Adipocyte (in vitro differentiated cells): ENCODE data around the gene ADORA2A.

ENCODE experiments used
- DNase-seq: peaks from one replicate; pipeline ENCODE4 v3.0.0-alpha.2; 2015; ENCODE audit warnings: low read depth
- H3K27me3 ChIP-seq: replicated peaks from 2 replicates; pipeline ENCODE4 v1.7.0; 2013; ENCODE audit warnings: mild to moderate bottlenecking, low read length, moderate library complexity; ENCODE audit not compliant: control insufficient read depth, insufficient read depth
- H3K36me3 ChIP-seq: 2 replicates; pipeline ENCODE4 v1.7.0; 2013; ENCODE audit warnings: low read length, mild to moderate bottlenecking, moderate library complexity; ENCODE audit not compliant: control insufficient read depth, insufficient read depth, severe bottlenecking
- H3K4me1 ChIP-seq: 2 replicates; pipeline ENCODE4 v1.7.0; 2013; ENCODE audit warnings: mild to moderate bottlenecking, low read length, moderate library complexity; ENCODE audit not compliant: control insufficient read depth, insufficient read depth
- H3K4me3 ChIP-seq: 2 replicates; pipeline ENCODE4 v1.7.0; 2013; ENCODE audit warnings: mild to moderate bottlenecking, low read length, moderate library complexity
- H3K9ac ChIP-seq: 2 replicates; pipeline ENCODE4 v1.7.0; 2013; ENCODE audit warnings: mild to moderate bottlenecking, low read length, moderate library complexity
- H3K9me3 ChIP-seq: 2 replicates; pipeline ENCODE4 v1.7.0; 2013; ENCODE audit warnings: mild to moderate bottlenecking, low read length, moderate library complexity; ENCODE audit not compliant: control insufficient read depth

Gene ADORA2A

DNA sequence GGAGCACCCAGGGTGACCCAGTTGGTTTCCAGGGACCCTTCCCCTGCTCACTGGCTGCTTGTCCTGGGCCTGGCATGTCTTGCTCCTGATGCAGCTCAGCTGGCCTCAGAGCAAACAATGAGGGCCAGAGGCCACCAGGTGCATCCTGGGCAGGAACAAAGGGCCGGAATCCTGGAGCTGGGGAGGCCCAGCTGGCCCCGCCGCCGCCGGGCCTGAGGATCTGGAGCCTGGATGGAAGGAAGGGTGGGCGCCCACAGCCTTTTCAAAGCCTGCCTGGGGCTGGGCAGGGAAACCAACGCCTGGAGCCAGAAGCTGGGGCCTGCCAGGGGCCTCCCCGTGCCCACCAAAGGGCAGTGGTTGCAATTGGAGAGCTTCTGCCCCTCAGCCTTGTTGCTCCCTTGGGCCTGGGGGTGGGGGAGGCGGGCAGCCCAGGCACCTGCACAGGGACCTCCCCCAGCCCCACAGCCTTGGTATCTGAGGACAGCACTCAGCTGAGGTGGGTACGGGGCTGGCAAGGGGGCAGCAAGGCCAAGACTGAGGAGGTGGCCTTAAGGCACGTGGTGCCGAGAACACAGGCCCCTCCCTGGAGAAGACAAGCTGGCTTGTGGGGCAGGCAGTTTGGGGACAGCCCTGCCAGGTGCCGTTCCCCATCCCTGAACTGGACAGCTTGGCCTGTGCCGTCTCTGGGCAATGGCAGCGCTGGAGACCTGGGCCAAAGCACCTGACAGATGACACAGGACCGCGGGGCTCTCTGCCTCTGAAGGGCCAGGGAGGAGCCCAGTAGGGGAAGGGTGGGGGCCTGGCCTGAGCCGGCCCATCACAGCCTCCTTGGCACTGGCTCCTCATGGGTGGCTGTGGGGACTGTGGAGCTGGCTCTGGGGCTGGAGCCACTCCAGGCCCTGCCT lies 7.1 kb upstream of the ADORA2A start:
- no peak overlapping the region for H3K4me3 ChIP-seq
- peaks cover 3% of the 10 kb centered on the region for H3K4me1 ChIP-seq
- H3K27me3 ChIP-seq, result peaks cover under 1% of the 10 kb centered on the region
- H3K9me3 ChIP-seq, result no peaks in the 10 kb centered on the region
- no peak for DNase-seq
- no peak overlapping the region for H3K9ac ChIP-seq
- H3K36me3 ChIP-seq, result peaks cover 12% of the 10 kb centered on the region

DNA sequence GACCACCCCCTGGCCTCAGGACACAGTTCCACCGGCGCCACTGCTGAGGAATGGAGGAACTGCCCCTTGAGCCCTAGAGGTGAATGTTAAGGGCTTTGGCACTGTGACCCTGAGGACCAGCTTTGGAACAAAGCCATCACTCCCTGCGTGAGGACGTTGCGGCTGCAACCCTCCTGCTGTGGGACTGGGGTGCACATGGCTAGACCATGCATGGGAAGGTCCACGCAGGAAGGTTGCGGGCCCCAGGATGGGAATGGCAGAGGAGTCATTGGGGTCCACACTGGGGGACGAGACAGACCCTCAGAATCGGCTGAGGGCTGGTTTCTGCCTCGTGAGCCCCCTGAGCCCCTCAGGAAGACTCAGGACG lies 6.4 kb upstream of the ADORA2A start:
- Histone ChIP-seq H3K27me3 (peaks cover 3% of the 10 kb centered on the region), H3K9me3 (no peaks in the 10 kb centered on the region), H3K4me3 (no peak overlapping the region), H3K9ac (no peak overlapping the region), H3K4me1 (peaks cover 3% of the 10 kb centered on the region), H3K36me3 (peaks cover 6% of the 10 kb centered on the region)
- DNase-seq, result no peak

DNA sequence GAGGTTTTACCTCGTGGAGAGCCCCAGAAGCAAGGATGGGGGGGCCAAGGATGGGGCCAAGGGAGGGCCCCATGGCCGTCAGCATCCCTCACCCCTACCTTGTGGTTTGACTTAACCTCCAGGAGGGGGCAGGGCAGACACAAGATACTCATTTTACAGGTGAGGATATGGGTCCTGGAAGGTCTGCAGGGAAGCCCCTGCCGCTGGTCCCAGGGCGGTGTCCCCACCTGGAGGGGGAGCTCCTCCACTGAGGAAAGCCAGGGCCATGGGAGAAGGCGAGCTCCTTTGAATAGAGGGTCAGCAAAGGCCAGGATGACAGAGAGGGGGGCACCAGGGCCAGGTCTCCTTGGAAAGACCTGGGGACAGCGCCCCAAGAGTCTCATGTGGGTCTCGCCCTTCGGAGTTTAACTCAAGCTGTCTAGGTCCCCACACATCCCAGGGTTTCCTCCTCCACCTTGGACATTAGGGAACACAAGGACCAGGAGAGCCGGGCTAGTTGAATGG lies 5.9 kb upstream of the ADORA2A start:
- no peaks in the 10 kb centered on the region for H3K9me3 ChIP-seq
- H3K27me3 ChIP-seq, result peaks cover 8% of the 10 kb centered on the region
- peaks cover 4% of the 10 kb centered on the region for H3K36me3 ChIP-seq
- no peak overlapping the region for H3K9ac ChIP-seq
- H3K4me3 ChIP-seq, result no peak overlapping the region
- no peak for DNase-seq
- H3K4me1 ChIP-seq, result peaks cover 3% of the 10 kb centered on the region

DNA sequence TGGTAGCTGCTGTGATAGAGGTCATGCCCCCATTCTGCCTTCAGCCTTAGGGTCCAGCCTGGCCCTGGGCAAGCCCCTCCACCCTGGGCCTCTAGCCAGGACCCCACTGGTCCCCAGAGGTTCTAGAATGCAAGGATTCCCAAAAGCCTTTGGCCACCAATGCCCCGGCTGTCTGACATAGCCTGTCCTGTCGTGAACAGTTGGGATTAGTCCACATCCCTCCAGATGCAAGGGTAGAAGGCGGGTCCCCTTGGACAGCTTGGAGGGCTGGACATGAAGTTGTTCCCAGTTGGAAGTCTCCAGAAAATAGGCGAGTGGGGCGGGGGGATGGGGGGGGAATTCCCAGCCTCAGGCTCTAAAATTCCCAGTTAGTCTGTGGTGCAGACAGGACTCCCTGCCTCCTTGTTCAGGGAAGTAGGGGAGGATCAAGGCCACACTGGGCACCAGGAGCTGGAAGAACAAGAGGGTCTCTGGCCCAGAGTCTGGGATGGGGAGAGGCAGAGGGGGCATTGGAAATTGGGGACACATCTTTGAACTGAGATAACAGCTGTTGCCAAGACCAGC lies 5.2 kb upstream of the ADORA2A start:
- peaks cover 8% of the 10 kb centered on the region for H3K27me3 ChIP-seq

DNA sequence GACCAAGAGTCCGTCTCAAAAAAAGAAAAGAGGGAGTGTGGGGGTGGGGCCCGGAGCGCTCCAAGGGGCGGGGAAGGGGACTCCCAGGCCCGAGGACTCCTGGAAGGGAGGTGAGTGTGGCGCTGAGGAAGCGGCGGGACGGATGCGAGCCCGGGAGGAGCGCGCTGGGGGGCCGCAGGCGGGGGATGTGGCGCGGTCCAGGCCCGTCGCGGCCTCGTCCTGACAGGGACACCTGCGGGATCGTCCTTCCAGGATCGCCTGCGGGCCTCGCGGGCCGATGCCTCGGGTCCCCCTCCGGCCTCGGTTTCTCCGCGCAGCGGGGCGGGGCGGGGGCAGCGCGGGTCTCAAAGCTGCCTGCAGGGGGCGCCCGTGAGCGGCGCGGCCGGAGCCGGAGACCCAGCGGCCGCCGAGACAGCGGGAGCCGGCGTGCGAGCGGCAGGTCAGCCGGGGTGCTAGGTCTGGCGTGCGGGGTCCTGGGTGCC lies 3.8 kb upstream of the ADORA2A start:
- peak; percentile 80 for DNase-seq
- Histone ChIP-seq H3K27me3 (peaks cover 8% of the 10 kb centered on the region), H3K36me3 (no peaks in the 10 kb centered on the region), H3K9ac (no peak overlapping the region), H3K4me1 (no peaks in the 10 kb centered on the region), H3K9me3 (no peaks in the 10 kb centered on the region), H3K4me3 (peak overlapping the region; percentile 69)

More for the DNA sequence above, 5.2 kb upstream of the ADORA2A start:
- no peak for DNase-seq
- Histone ChIP-seq H3K4me1 (peaks cover 3% of the 10 kb centered on the region), H3K9me3 (no peaks in the 10 kb centered on the region), H3K4me3 (no peak overlapping the region), H3K36me3 (peaks cover under 1% of the 10 kb centered on the region), H3K9ac (no peak overlapping the region)

DNA sequence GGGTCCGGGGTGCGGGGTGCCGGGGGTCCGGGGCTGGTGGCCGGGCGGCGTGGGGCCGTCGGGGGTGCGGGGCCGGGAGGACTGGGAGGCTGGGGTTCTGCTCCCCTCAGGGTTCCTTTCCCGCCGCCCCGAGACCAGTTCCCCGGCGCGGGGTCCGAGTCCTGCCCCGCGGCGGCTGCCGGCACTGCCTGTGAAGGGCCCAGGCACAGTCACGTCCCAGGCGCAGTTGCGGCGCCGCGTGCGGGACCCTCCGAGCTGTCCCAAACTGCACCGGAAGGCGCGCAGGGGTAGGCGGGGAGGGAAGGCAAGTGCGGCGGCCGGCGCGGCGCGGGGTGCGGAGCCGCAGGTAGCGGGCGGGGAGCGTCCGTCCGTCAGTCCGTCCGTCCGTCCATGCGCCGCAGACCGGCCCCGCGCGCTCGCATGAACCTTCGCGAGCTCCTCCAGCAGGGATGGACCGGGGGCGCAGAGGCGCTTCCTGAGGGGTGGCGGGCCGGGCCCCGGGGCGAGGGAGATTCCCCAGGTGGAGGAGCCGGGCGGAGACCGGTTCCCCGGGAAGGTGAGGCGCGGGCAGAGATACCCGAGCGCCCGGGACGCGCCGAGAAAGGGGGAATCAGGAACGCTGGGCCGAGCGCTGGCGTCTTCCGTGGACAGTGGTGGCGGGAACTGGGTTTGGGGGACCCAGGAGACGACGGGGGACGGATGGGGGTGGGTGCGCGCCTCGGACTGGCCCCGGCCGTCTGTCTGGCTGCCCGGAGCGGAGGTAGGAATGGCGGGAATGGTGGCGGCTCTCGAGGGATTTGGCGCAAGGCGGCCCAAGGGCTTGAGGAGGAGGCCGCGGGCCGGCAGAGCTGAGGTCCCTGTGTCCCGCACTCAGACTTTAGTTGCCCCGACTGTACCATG lies 3.1 kb upstream of the ADORA2A start:
- peak; percentile 40 for DNase-seq
- no peaks in the 10 kb centered on the region for H3K9me3 ChIP-seq
- no peaks in the 10 kb centered on the region for H3K4me1 ChIP-seq
- H3K4me3 ChIP-seq, result peak overlapping the region; percentile 77
- no peaks in the 10 kb centered on the region for H3K36me3 ChIP-seq
- H3K27me3 ChIP-seq, result peaks cover 8% of the 10 kb centered on the region
- H3K9ac ChIP-seq, result peak overlapping the region; percentile 46

DNA sequence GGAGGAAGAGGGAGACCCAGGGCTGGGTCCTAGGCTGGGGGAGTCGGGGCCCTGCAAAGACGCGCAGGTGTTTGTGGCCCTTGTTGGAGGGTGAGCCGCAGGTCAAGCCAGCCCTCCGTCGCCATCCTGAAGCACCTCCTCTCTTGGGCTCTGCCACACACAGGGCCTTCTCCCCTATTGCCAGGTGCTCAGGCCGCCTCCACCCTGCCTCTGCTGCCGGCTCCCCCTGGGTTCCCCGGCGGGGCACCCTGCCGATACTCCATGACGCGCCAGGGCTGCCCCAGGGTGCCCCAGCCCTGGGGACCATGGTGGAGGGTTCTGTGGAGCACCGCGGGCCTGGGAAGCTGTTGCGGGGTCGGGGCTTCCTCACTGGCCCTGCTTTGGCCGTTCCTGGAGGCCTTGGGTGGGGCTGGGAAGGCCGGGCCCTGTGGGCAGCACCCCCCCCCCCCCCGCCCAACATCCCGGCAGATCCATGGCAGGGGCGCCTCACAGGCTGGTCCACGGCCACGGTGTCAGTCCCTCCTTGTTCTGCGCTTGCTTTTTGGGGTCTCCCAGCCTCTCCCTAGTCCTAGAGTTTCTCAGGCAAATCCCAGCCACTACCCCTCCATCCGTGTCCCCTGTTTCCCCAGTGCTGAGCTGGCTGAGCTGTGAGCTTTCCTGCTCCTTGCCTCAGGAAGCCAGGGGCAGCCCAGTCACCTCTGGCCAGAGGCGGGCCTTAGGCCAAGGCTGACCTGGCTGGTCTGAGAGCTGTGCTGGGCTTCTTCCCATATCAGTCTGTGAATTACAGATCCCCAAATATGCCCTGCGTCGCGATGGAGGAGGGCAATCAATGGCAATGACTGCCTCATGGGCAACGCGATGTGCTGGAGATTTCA lies 2.3 kb upstream of the ADORA2A start:
- H3K36me3 ChIP-seq, result no peaks in the 10 kb centered on the region
- no peaks in the 10 kb centered on the region for H3K9me3 ChIP-seq
- H3K27me3 ChIP-seq, result peaks cover 8% of the 10 kb centered on the region

DNA sequence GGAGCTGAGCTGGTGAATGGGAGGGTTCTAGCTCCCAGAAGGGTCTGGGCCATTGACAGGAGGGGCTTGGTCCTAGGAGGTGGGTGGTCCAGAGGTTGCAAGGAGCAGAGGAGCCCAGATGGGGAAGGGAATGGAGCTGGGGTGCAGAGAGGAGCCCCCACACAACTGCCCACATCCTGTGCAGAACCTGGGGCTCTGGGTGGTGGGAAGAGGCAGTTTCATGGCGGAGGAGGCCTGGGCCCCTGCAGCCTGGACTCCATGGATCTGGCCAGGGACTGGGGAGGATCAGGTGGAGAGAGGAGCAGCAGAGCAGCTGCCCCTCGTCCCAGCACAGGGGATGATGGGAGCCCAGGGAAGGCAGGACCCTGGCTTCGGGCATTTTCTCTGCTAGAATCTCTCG lies 963 bp upstream of the ADORA2A start:
- no peaks in the 10 kb centered on the region for H3K4me1 ChIP-seq
- H3K27me3 ChIP-seq, result peaks cover 8% of the 10 kb centered on the region
- no peaks in the 10 kb centered on the region for H3K9me3 ChIP-seq
- DNase-seq, result no peak
- H3K4me3 ChIP-seq, result no peak overlapping the region
- H3K36me3 ChIP-seq, result no peaks in the 10 kb centered on the region
- no peak overlapping the region for H3K9ac ChIP-seq

More for the DNA sequence above, 2.3 kb upstream of the ADORA2A start:
- DNase-seq, result no peak
- Histone ChIP-seq H3K9ac (no peak overlapping the region), H3K4me1 (no peaks in the 10 kb centered on the region), H3K4me3 (no peak overlapping the region)

DNA sequence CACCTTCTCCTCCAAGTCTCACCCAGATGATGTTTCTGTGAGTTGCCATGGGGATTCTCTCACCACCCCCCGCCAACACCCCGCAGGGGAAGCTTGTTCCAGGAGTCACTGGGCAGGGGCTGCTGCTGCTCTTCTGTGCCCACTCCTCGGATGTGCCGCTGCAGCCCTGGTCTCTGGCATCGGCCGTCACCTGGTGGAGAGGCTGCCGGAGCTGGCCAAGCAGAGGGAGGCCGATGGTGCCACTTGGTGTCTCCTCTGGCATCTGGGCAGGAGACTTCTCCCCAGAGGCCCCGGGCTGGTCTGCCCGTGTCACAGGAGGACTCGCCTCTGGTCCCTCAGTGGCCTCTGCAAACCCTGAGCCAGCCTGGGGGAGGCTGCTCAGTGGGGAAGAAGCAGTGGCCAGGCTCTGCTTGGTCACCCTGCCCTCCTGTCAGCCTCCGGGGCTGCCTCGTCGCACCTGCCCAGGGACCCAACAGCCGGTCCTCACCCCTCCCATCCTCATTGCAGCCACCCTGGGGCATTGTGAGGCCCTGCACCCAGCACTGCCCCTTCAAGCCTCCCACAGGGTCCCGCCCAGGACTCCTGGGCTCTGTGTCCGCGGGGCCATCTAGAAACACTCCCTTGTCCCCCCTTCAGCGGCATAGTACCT lies 424 bp upstream of the ADORA2A start:
- no peak for DNase-seq
- H3K4me3 ChIP-seq, result no peak overlapping the region
- H3K9ac ChIP-seq, result no peak overlapping the region
- no peaks in the 10 kb centered on the region for H3K4me1 ChIP-seq
- no peaks in the 10 kb centered on the region for H3K9me3 ChIP-seq
- no peaks in the 10 kb centered on the region for H3K36me3 ChIP-seq
- H3K27me3 ChIP-seq, result peaks cover 8% of the 10 kb centered on the region
